Epithelial cell of proximal tubule (primary cell): ENCODE data around the gene RABL6. TPM values are rescaled to one million over a fixed set of nuclear protein-coding genes. Genes with fewer than 3 reads are reported as not detected.
"Not testable (repeated sequence)": the region's sequence is repeated elsewhere in the genome, so short reads cannot be mapped to it uniquely, and the experiment has no call there.

ENCODE experiments used
- DNase-seq: peaks from one replicate; pipeline ENCODE4 v3.0.0-alpha.2; 2011; ENCODE audit warnings: low read depth
- H3K4me3 ChIP-seq: 2 replicates; pipeline ENCODE4 v1.5.1; 2011; ENCODE audit warnings: low read depth, mild to moderate bottlenecking, low read length
- total RNA-seq: library from RNA; depleted of rRNA; stranded (reverse); fragments of >200 nt; gene quantifications from 2 replicates; pipeline ENCODE4 v1.2.3, GENCODE V29; 2015
- TF ChIP-seq, protein P1 (sequence below): conservative IDR thresholded peaks from 2 replicates; pipeline ENCODE4 v1.5.1; 2012; ENCODE audit warnings: low read depth, mild to moderate bottlenecking, low read length

Gene RABL6
- total RNA-seq, 1 donor from 2014 or later = 114 TPM

DNA sequence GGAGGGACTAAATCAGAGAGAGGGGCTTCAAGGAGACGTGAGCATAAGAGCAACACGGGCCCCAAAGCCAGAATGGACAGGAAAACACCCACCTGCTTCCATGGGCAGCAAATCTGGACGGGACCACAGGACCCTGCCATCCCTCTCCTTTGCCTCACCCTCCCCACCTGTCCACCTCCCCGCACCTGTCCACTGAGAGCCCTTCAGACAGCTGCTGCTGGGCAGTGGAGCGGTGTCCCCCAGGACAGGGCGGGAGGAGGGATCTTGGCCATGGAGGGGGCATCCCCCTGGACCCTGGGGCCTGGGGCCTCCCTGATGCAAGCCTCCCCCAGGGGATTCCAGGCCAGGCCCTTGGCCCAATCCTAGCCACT, 9.1 kb upstream of the RABL6 start:
- no peak overlapping the region for H3K4me3 ChIP-seq
- TF ChIP-seq, protein P1, sequence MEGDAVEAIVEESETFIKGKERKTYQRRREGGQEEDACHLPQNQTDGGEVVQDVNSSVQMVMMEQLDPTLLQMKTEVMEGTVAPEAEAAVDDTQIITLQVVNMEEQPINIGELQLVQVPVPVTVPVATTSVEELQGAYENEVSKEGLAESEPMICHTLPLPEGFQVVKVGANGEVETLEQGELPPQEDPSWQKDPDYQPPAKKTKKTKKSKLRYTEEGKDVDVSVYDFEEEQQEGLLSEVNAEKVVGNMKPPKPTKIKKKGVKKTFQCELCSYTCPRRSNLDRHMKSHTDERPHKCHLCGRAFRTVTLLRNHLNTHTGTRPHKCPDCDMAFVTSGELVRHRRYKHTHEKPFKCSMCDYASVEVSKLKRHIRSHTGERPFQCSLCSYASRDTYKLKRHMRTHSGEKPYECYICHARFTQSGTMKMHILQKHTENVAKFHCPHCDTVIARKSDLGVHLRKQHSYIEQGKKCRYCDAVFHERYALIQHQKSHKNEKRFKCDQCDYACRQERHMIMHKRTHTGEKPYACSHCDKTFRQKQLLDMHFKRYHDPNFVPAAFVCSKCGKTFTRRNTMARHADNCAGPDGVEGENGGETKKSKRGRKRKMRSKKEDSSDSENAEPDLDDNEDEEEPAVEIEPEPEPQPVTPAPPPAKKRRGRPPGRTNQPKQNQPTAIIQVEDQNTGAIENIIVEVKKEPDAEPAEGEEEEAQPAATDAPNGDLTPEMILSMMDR = no peak
- DNase-seq = no peak

DNA sequence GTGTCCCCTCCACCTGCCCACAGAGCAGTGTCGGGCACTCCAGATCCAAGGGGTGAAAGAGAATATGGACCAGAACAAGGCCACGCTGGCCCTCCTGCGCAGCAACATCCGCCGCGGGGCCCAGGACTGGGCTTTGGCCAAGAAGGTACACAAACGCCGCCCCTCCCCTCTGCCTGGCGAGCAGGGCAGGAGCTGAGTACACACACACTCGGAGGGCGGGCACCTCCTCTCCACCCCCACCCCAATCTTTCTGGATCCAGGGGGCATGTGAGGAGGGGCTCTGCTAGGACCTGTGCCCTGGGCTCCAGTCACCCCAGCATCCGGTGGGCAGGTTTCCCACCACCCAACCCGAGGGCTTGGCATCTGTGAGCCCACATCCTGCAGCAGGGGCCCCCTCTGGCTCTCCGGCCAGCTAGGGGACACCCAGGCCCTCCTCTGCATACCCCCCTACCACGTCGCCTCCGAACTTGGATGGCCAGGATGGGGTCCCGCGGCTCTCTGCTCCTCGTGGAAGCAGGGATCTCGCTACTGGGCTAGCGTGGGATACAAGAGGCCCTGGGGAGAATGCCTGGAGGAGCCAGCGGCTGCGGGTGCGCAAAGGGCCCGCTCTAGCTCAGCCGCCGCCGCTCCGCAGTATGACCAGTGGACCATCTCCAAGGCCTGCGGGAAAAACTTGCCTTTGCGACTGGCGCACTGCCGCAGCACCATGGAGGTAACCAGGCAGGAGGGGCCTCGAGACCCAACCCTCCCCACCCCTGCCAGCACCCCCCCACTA, 8.5 kb upstream of the RABL6 start:
- TF ChIP-seq, protein P1 = no peak
- peak overlapping the region; percentile 64 for H3K4me3 ChIP-seq
- DNase-seq = no peak

DNA sequence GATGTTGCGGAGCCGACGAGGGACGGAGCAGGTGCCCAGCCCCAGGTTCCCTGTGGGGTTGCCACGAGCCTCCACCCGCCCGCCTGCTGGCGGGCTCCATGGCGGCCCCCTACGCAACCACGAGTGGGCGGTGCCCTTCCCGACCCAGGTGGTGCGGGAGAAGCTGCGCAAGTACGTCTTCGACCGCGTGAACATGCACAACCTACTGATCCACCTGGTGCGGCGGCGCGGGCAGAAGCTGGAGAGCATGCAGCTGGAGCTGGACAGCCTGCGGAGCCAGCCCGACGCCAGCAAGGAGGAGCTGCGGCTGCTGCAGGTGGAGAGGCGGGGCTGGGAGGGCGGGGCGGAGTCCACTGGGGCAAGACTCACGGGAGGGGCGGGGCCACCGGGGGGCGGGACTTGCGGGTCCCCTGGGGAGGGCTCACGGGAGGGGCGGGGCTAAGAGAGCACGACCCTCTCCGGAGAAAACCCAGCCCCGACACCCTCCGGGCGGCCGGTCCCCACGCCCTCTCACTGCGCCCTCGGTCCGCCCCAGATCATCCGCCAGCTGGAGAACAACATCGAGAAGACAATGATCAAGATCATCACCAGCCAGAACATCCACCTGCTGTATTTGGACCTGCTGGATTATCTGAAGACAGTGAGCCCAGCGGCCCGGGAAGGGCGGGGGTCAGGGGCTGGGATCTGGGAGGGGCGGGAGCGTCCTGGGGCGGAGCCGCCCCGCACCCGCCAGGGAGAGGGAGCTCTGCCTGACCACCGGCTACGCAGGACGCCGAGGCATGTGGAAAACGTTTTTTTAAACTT, 7.7 kb upstream of the RABL6 start:
- DNase-seq = no peak
- TF ChIP-seq, protein P1 = no peak
- peak overlapping the region; percentile 64 for H3K4me3 ChIP-seq

- no peak for DNase-seq
- no peak overlapping the region for H3K4me3 ChIP-seq
- TF ChIP-seq, protein P1 = no peak
Observed at GRCh38 chr9:136802321-136802720, 5.4 kb upstream of the RABL6 start.

DNA sequence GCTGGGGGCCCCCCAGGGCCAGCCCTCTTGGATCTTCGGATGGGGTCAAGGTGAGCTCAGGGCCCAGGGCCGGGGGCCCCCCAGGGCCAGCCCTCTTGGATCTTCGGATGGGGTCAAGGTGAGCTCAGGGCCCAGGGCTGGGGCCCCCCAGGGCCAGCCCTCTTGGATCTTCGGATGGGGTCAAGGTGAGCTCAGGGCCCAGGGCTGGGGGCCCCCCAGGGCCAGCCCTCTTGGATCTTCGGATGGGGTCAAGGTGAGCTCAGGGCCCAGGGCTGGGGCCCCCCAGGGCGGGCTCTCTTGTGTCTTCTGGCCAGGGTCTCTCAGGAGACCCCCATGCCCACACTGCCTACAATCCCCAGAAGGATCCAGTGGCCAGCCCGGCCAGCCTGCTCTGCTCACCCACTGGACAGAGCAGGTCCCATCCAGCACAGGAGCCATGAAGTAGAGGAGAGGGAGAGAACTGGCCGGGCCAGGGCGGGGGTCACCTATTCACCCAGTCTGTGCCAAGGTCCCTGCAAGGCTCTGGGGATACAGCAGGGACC, 4.7 kb upstream of the RABL6 start:
- not testable (repeated sequence) for H3K4me3 ChIP-seq, DNase-seq

DNA sequence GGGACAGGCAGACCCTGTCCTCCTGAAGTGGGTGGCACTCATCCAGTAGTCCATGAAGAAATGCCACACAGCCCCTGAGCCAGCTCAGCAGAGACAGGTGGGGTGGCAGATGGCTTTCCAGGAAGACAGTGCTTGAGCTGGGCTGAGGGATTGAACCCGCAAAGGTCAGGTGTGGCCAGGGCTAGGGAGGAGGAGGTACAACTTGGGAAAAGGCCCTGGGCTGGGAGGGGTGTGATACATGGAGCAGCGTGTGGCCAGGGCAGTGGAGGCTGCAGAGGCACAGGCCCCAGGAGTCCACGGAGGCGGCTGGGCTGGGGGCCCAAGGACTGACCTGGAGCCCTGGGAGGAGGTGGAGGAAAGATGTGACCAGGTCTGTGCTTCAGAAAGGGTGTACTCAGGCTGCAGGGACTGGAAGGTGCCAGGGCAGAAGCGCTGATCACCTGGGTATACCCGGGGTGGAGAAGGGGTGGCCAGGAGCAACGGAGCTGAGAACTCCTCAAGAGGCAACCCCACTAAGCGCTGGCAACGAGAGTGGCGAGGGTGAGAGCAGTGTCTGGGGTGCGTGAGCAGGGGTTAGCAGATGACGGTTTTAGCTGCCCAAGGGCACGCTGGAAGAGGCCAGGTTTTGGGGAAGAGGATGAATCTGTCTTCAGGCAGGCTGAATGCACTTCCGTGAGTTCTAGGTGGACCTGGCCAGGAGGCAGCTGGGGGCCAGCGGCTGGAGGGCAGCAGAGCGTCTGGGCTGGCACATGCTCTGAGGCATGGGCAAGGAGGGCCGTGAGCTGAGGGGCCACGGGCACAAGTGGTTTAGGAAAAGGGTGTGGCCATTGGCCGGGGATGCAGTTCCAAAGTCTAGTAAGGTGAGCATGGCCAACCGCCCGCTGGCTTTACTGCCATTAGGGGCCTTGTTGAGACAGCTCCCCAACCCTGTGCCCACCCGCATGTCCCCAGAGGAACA, 3.9 kb upstream of the RABL6 start:
- no peak overlapping the region for H3K4me3 ChIP-seq
- DNase-seq = no peak
- TF ChIP-seq, protein P1 = no peak
